Peyer's patch (tissue), 4 donors: ENCODE measurements around the gene ATG7.

Experiments
- POLR2A ChIP-seq, 2 donors: fragments of 450-650 bp; IDR thresholded peaks; one replicate each; pipeline ENCODE4 v1.5.1; 2017; ENCODE audit warnings: antibody characterized with exemption in 2 of 2, mild to moderate bottlenecking in 2 of 2, moderate library complexity in 2 of 2
- TF ChIP-seq, protein P1 (sequence below), 6 experiments: fragments of 450-650 bp in 4 of 6; fragments of 200-600 bp in 2 of 6; sonication (generic) in 1 of 6; IDR thresholded peaks; one replicate each; pipeline ENCODE4 v1.5.1; 2017 to 2019; ENCODE audit warnings: antibody characterized with exemption in 6 of 6, mild to moderate bottlenecking in 3 of 6, moderate library complexity in 1 of 6

DNA sequence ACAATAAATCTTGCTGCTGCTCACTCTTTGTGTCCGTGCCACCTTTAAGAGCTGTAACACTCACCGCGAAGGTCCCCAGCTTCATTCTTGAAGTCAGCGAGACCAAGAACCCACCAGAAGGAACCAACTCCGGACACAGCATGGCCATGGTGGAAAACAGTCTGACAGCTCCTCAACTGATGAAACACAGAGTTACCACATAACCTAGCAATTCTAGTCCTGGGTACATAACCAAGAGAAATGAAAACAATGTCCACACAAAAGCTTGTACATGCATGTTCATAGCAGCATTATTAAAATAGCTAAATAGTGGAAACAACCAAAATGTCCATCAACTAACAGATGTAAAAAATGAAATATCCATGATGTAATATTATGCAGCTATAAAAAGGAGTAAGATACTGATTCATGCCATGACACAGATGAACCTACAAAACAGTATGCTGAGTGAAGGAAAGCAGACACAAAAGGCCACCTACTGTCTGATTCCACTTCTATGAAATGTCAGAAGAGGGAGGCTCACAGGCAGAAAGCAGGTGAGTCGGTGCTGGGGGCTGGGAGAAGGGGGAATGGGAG, 334.8 kb downstream of the ATG7 start:
- TF ChIP-seq, protein P1, sequence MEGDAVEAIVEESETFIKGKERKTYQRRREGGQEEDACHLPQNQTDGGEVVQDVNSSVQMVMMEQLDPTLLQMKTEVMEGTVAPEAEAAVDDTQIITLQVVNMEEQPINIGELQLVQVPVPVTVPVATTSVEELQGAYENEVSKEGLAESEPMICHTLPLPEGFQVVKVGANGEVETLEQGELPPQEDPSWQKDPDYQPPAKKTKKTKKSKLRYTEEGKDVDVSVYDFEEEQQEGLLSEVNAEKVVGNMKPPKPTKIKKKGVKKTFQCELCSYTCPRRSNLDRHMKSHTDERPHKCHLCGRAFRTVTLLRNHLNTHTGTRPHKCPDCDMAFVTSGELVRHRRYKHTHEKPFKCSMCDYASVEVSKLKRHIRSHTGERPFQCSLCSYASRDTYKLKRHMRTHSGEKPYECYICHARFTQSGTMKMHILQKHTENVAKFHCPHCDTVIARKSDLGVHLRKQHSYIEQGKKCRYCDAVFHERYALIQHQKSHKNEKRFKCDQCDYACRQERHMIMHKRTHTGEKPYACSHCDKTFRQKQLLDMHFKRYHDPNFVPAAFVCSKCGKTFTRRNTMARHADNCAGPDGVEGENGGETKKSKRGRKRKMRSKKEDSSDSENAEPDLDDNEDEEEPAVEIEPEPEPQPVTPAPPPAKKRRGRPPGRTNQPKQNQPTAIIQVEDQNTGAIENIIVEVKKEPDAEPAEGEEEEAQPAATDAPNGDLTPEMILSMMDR (IDR thresholded peaks at IDR 0.05): no peak
- no peak for TF ChIP-seq POLR2A (IDR thresholded peaks at IDR 0.05)
